Thyroid gland (tissue), 4 donors: ENCODE measurements around the gene WDR73.

ENCODE experiments used
- CTCF ChIP-seq, 6 experiments: fragments of 200-600 bp in 3 of 6; fragments of 450-650 bp in 3 of 6; sonication (generic) in 3 of 6; IDR thresholded peaks; one replicate each; pipeline ENCODE4 v1.5.1; 2016 to 2019; ENCODE audit warnings: antibody characterized with exemption in 6 of 6, mild to moderate bottlenecking in 2 of 6, inconsistent platforms in 1 of 6, moderate library complexity in 1 of 6
- POLR2A ChIP-seq, 2 donors: fragments of 450-650 bp; IDR thresholded peaks; one replicate each; pipeline ENCODE4 v1.6.1; 2017; ENCODE audit warnings: antibody characterized with exemption in 2 of 2, mild to moderate bottlenecking in 2 of 2, moderate library complexity in 1 of 2

- TF ChIP-seq POLR2A (IDR thresholded peaks at IDR 0.05) = no peak
- no peak for TF ChIP-seq CTCF (IDR thresholded peaks at IDR 0.05)
These were observed 10.2 kb downstream of the WDR73 start for GRCh38 chr15:84643838-84644237.
